HG02970 (cell line): ENCODE data around the gene CSRP2.
A peak's percentile ranks its signal among the peaks of the same experiment; 100 is the strongest.

ENCODE experiments used
- ATAC-seq: cut with Tn5 transposase; IDR thresholded peaks from one replicate; pipeline ENCODE4 v1.9.1; 2021; ENCODE audit warnings: mild to moderate bottlenecking, moderate library complexity, moderate number of reproducible peaks; ENCODE audit not compliant: unreplicated experiment, low FRiP score

The CSRP2 gene

DNA sequence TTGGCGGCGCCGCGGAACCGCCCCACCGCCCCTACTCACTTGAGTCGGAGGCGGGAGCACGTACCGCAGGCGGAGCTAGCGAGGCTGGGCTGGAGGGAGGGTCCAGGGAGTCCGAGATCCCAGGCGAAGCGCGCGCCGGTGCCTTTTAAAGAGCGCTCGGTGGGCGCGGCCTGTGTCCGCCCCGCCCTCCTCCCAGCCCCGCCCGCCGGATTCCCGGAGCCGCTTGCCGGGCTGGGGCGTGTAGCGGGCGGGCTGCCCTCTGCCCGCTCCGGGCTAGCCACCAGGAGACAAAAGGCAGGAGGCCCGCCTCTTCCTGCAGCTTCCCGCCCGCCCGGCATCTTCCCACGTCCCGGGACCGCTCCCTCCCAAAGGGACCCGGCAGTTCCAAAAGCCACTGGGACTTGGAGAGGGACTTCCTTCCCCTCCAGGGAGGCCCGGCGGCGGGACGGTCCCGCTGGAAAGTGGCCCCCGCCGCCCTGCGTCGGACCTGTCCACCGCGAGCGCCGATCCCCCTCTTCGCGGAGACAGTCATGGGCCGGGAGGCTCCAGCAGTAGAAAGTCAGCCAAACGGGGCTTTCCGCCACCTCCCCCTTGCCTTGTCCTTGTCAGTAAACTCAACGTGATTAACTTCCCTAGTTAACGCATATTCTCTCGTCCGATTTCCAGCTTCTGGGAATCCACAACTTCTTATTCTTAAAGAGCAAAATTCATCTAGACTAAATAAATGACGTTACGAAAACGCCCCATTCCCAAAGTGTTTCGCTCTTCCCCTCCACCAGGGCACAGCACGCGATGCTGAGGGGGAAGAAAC is at the start of gene CSRP2:
CSRP2 (minus strand) TSS at position 121 of the 811 bp plus-strand sequence. CDS start 12,759 bp downstream, outside the sequence.
- peak; percentile 85 for ATAC-seq

- no peak for ATAC-seq
Measured at GRCh38 chr12:76927170-76927784, 48.5 kb upstream of the CSRP2 start.

- ATAC-seq, result no peak
Measured at GRCh38 chr12:76925135-76925534, 46.3 kb upstream of the CSRP2 start.

- no peak for ATAC-seq
Measured at GRCh38 chr12:76922866-76923265, 44.0 kb upstream of the CSRP2 start.

GRCh38 chr12:76921891-76922664 is 43.3 kb upstream of the CSRP2 start:
- ATAC-seq, result no peak

DNA sequence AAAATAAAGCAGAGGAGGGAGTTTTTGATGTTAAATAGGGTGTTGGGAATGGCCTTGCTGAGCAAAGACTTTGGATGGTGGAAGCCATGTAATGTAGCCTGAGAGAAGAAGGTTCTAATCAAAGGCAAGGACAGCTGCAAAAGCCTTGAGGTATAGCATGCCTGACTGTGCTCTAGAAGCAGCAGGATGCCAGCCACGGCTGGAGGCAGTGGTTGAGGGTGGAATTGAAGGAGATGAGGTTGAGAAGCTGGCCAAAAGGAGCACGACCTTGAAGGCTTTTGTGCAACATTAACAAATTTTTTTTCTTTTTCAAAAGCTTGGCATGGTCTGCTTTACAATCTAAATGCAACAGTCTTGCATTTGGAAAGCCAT is 42.3 kb upstream of the CSRP2 start:
- ATAC-seq, result no peak

DNA sequence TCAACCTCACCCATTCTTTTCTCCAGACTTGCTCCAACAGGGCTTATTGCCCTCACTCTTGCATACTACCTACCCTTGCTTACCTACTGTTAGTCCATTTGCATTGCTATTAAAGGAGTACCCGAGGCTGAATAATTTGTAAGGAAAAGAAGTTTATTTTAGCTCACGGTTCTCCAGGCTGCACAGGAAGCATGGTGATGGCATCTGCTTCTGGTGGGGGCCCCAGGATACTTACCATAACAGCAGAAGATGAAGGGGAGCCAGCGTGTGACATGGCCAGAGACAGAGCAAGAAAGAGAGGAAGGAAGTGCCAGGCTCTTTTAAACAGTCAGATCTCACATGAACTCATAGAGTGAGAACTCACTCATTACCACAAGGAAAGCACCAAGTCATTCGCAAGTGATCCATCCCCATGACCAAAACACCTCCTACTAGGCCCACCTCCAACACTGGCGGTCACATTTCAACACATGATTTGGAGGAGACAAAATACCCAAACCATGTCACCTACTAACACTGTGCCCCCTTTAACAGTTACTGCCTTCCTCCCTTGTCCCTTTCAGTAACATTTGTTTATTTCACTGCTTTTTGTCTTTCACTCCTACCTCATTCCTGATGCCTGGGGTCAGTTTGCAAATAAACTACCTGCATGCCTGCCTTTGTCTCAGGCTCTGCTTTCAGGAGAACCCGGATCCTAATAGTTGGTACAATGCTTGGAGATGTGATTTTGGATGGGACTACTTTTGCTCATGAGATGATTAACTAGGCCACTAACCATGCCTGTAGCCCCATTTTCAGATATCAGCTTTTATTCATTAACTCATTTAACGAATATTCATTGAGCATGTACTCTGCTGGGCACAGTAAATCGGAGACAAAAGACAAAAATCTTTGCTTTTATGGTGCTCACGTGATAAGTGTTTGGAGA is 41.6 kb upstream of the CSRP2 start:
- peak; percentile 70 for ATAC-seq

GRCh38 chr12:76919383-76920171 is 40.8 kb upstream of the CSRP2 start:
- ATAC-seq, result no peak

- ATAC-seq, result no peak
Measured at GRCh38 chr12:76916170-76916540, 37.3 kb upstream of the CSRP2 start.

- no peak for ATAC-seq
Measured at GRCh38 chr12:76915361-76916169, 36.7 kb upstream of the CSRP2 start.

DNA sequence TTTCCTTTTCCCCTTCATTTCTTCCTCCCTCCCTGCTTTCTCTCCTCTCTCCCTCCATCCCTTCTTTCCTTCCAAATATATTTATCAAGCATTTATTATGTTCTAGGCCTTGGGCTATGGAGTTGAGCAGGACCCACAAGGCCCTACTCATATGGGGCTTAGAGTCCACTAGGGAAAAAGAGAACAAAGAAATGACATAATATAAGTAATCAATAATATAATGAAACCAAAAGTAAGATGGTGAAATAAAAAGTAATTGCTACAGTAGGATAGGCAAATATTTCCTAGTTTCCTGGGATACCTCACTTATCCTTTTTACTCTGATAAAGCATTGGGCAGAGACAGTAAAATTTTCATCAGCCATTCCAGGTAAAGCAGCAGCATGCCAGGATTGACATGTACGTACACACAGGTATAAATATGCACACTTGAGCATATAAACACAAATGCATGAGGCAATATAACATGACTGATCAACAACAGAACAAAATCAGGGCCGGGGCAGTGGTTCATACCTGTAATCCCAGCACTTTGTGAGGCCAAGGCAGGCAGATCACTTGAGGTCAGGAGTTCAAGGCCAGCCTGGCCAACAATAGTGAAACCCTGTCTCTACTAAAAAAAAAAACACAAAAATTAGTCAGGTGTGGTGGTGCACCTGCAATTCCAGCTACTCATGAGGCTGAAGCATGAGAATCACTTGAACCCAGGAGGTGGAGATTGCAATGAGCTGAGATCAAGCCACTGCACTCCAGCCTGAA is 35.5 kb upstream of the CSRP2 start:
- ATAC-seq, result no peak

DNA sequence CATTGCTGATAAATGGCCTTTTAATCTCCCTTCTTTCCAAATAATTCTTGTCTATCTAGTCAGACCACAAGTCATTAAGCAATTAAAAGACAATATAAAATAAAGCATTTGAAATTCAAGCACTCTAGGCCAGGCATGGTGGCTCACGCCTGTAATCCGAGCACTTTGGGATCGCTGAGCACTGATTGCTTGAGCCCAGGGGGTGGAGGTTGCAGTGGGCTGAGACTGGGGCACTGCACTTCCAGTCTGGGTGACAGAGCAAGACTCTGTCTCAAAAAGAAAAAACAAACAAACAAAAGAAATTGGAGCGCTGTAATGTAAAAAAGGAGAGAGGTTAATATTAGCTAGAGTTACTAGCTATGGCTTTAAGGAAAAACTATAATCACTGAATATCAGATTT is 30.5 kb upstream of the CSRP2 start:
- no peak for ATAC-seq

- ATAC-seq, result no peak
Measured at GRCh38 chr12:76908303-76909017, 29.6 kb upstream of the CSRP2 start.

DNA sequence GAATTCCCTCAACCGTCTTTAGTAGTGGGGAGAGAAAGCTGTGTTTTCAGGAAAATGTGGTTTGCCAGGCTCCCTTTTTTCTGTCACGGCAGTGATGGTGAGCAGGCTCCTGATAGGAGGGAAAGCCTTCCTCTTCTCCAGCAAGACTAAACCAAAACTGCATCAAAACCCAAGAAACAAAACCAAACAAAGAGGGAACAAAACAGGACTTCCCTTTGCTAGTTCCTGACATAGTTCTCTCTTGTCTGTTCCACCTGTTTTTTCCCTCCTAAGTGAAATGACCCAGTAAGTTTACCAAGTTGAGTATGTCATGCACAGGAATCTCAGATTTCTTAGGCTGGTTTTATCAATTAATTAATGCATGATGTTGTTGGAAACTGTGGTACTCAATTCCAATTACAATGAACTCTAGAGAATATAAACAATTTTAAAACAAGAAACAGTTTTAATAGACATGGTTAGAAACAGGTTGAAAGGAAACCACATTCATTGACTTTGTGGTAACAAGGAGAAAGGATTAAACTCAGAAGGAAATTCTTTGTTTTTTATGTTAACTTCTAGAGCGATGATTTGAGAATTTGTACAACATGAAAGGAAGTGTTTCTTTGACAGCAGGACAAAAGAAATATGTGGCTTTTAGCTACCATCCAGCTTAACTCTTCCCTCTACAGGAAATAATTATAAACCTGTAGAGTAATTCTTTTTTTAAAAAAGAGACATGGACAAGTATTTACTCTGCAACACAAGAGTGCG is 23.0 kb upstream of the CSRP2 start:
- ATAC-seq, result no peak

- no peak for ATAC-seq
Measured at GRCh38 chr12:76899522-76899921, 20.7 kb upstream of the CSRP2 start.

GRCh38 chr12:76898442-76898841 is 19.6 kb upstream of the CSRP2 start:
- ATAC-seq, result no peak

GRCh38 chr12:76896274-76896673 is 17.5 kb upstream of the CSRP2 start:
- no peak for ATAC-seq
